IPS DF 19.7 (cell line): Measurements from ENCODE around the gene DEFB124.
"Not testable (repeated sequence)": the region's sequence is repeated elsewhere in the genome, so short reads cannot be mapped to it uniquely, and the experiment has no call there.

Source experiments
- DNase-seq: peaks from one replicate; pipeline ENCODE4 v3.0.0-alpha.2; 2013; ENCODE audit warnings: low read depth, low spot score

The DEFB124 gene

DNA sequence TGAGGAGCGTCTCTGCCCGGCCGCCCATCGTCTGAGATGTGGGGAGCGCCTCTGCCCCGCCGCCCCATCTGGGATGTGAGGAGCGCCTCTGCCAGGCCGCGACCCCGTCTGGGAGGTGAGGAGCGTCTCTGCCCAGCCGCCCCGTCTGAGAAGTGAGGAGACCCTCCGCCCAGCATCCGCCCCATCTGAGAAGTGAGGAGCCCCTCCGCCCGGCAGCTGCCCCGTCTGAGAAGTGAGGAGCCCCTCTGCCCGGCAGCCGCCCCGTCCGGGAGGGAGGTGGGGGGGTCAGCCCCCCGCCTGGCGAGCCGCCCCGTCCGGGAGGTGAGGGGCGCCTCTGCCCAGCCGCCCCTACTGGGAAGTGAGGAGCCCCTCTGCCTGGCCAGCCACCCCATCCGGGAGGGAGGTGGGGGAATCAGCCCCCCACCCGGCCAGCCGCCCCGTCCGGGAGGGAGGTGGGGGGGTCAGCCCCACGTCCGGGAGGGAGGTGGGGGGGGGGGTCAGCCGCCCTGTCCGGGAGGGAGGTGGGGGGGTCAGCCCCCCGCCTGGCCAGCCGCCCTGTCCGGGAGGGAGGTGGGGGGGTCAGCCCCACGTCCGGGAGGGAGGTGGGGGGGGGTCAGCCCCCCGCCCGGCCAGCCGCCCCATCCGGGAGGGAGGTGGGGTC is 47.9 kb downstream of the DEFB124 start:
- not testable (repeated sequence) for DNase-seq

DNA sequence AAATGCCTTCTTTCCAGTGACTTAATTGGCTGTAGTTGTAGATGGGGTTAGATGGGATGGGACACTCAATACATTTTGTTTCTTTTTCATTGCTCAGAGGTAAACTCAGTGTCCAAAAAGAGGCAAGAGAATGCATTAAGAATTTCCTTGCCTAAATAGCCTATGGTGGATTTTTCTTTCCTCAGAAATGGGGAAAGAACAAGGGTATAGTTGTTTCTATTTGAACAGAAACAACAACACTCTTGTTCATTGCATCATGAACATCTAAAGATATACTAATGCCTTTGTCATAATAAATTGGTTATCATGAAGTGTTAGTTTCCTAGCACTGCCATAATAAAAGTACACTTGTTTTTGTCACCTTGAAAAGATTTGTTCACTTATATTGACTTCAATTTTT is 49.1 kb downstream of the DEFB124 start:
- DNase-seq, result no peak

DNA sequence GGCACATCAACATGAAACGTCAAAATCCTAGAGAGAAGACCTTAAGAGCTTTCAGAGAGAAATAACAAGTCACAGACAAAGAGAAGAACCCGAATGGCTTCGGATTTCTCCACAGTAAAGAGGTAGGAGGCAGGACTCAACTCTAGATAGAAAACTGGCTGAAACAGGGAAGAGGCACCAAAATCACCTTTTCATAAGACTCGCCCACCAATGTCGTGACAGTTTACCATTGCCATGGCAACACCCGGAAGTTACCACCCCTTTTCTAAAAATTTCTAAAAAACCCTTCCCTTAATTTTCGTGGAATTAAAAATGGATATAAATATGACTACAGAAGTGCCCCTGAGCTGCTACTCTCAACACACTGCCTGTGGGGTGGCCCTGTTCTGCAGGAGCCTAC is 56.6 kb downstream of the DEFB124 start:
- no peak for DNase-seq

DNA sequence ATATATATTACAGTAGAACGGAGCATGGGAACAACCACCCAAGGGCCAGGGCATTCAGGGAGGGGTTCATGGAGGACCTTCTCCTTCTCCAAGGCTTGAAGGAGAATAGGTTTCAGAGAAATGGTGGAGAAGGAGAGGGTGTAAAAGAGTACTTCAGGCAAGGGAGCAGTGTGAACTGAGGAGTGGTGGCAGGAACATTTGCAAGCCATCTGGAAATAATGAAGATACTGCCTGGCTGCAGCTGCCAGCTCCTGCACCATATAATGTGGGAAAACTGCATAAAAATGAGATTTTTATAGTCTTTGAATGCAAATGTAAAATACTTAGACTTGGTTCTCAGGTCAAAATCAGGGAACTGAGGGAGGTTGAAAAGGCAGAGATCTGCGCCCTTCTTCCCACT is 59.3 kb downstream of the DEFB124 start:
- DNase-seq, result no peak
